HG02852 (cell line): ENCODE measurements around the gene IFNGR1.
A peak's percentile ranks its signal among the peaks of the same experiment; 100 is the strongest.
"Not testable (repeated sequence)": the region's sequence is repeated elsewhere in the genome, so short reads cannot be mapped to it uniquely, and the experiment has no call there.

ENCODE experiments used
- ATAC-seq: cut with Tn5 transposase; IDR thresholded peaks from one replicate; pipeline ENCODE4 v1.9.1; 2021; ENCODE audit warnings: mild to moderate bottlenecking, moderate library complexity; ENCODE audit not compliant: unreplicated experiment

The IFNGR1 gene

DNA sequence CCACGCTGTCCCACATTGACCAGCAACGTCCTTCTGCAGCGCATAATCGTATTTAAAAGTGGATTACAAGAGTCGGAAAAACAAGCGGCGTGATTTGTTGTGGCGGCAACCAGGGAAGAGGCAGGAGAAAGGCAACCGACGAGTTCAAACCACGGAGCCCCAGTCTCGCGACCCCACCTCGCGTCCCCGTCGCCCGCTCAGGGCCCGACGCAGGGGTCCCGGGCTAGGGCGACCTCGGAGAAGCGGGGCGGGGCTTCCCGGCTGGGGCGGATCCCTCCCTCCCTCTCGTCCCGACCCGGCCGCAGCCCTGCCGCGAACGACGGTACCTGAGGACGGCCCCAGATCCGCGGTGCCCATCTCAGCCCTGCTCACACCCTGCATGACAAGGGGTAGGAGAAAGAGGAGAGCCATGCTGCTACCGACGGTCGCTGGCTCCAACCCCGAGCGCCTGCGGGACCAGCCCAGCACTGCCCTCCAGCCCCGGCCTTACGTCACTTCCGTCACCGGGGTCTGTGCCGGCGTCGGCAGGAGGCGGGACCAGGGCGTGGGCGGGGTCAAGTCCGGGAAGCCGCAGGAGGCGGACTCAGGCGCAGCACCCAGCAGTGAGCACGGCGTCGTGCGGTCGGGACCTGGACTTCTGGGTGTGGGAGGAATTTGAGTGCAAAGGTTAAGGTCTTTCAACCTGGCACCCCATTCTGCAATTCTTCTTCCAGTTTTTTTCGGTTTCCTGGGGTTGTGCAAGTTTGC, at the start of gene IFNGR1:
Gene IFNGR1 (minus strand): TSS at position 469 of the 747 bp plus-strand sequence. CDS start 58 bp downstream, at position 411.
- peak; percentile 84 for ATAC-seq

DNA sequence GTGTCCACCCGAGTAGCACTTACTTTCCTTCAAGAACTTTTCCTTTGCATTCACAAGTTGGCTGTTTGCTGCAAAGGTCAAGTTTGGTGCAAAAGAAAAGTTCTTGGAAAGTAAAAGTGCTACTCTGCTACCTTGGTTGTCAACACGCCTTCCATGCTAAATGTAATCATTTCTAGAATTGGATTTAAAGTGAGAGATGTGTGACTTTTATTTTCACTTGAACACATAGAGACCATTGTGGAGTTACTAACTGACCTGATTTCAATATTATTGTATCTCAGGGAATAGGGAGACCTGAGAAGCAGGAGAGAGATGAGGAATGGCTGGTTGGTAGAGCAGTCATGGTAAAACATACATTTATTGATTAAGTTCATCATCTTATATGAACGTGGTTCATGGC, 49.7 kb upstream of the IFNGR1 start:
- no peak for ATAC-seq

DNA sequence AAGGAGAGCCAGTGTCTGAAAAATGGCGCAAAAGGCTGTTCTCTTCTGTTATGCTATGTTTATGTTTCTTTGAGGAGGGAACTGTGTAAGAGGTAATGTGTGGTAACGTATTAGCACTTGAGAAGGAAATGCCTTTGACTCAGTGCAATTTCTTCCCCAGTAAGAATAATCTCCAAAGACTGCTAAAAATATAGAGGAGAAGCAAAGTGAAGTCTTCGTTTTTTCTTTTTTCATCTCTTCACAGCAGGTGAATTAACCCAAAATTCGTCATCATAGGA, 47.1 kb upstream of the IFNGR1 start:
- ATAC-seq = no peak

DNA sequence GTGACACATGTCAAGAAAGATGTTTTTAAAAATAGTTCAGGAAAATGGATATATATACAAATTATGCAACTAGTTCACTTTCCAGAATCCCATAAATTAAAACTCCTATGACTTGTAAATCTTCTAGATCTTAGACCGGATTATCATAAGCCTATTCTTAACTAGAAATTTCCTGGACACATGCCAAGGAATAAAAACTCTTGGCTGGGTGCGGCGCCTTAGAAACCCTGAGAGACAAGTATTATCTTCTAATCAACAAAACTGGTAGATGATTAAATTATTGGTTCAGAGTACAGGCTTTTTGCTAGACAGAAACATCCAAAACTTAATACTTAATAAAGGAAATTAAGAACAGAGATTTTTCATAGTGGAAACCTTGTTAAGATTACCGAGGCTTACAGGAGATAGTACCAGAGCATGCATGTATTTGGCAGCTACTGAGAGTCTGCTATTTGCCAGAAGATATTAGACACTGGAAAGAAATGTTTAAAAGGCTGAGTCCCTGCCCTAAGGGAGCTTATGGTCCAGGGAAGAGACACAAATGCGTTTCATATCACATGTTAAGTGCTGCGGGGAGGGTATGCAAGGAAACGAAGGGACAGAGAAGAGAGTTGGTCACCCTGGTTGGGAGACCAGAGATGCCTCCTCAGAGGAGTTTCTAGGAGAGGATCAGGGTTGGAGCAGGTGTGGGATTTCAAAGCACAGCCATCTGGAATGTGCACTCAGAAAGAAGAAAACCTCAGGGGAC, 46.5 kb upstream of the IFNGR1 start:
- ATAC-seq = no peak

DNA sequence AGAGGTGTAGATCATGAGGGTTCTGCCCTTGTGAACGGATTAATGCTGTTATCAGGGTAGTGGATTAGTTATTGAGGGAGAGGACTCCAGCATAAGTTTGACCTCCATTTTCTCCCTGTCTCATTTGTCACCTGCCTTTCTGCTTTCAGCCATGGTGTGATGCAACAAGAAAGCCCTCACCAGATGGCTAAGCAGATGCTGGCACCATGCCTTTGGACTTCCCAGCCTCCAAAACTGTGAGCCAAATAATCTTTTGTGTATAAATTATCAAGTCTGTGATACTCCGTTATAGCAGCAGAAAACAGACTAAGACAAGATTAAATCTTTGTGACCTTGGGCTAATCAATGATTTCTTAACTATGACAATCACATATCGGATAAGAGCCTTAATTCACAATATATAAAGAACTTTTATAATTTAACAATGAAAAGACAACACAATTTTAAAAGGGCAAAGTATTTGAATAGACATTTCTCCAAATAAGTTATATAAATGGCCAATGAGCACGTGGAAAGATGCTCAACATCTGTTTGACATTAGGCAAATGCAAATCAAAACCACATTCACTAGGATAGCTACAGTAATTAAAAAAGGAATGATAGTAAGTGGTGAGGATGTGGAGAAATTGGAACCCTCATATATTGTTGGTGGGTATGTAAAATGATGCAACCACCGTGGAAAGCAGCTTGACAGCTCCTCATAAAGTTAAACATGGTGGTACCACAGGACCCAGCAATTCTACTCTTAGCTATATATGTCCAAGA, 45.3 kb upstream of the IFNGR1 start:
- no peak for ATAC-seq

DNA sequence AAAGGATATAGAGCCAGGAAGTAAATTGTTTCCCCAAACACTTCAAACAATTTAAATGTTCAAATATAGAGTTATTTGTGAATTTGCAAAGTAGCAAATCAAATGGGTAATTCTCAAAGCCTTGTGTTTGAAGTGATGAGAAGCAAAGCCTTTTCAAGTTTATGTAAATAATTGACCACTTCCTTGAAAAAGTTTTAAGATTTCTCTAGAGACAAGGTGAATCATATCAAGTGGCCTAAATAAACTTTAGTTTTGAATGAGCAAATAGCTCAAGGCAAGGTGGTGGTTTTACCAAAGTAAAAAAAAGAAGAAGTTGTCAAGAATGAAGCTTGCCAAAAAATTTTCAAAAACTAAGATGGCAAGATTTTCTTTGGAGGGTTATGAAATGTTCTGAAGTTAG, 42.6 kb upstream of the IFNGR1 start:
- no peak for ATAC-seq

DNA sequence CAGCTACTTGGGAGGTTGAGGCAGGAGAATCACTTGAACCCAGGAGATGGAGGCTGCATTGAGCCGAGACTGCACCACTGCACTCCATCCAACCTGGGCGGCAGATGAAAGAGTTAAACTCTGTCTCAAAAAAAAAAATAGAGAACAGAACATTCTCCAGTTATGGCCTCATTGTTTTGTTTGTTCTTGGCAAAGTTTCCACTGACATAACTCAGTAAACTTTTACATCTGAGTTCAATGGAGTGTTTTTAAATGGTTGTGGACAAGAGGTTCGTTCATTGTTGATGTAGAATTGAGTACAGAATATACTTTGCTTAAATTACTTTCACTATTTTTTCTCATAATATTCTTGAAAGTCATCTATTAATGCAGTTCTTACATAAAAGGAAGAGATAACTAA, 42.2 kb upstream of the IFNGR1 start:
- no peak for ATAC-seq

DNA sequence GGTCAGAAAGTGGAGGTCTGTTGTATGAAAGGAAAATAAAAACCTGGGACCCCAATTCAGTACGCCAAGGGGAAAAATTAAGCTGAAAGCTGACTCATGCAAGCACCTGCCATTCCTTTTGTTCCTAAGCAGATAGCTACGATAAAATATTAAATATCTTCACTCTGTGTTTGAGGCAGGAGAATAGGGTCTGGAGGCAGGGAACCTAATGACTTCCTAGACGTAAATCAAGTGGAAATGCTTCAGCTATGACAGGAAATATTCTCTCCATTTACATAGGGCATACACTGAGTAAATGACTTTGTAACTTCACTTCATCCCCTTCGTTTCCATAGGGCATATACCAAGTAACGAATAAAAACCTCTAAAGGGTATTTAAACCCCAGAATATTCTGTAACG, 41.0 kb upstream of the IFNGR1 start:
- ATAC-seq = no peak

DNA sequence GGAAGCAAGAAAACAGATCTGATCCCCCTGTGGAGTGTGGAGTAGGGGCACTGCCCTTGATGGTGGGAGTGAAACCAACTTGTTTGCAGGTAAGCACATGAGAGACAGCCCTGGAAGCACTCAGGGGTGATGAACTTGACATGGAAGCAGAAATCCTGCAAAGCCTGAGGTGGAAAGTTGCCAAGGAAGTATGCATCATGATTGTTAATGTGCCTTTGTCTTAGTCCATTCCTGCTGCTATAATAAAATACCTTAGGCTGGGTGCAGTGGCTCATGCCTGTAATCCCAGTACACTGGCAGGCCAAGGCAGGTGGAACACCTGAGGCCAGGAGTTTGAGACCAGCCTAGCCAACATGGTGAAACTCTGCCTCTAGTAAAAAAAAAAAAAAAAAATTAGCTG, 40.2 kb upstream of the IFNGR1 start:
- ATAC-seq = no peak

DNA sequence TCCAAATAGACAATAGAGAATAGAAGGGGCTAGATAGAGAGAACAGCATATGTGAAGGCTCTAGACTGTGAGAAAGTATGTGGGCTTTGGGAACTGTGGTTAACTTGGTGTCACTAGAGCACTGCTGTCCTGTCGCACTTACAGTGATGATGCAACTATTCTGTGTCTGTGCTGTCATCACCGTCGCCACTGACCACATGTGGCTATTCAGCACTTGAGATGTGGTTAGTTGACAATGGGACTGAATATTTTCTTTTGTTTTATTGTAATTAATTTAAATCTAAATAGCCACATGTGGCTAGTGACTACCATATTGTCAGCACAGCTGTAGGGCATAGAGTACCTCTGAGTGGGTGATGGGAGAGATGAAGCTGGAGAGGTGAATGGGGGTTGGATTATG, 39.0 kb upstream of the IFNGR1 start:
- no peak for ATAC-seq

DNA sequence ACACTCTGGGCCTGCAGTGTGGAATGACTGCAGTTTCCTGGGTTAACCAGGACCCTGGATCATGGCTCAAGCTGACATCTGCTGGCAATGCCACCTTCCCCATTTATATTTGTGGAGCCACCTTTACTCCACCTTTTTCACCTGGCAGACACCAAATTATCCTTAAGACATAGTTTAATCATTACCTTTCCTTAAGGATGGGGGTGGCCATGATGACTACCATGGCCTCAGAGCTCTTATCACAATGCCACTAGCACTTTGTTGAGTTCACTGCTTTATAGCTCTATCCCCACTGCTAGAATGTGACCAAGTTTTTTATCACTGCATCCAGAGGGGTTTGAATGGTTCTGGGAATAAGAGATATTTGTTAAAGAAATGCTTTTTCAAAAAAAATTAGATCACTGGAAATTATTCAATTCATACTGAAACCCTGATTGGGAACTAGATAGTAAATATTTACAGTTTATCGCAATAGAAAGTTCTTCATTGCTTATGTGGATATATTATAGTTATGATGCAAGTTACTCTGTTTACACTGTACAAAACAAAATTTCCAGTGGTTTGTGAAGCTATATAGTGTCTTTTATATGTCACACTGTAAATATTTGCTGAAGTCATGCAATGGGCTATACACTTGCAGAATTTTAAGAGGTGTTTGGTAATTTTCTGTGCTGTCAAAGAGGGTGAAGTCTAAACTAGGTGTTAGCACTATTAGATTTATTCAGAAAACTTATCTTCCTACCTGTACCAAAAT, 37.3 kb upstream of the IFNGR1 start:
- ATAC-seq = no peak

DNA sequence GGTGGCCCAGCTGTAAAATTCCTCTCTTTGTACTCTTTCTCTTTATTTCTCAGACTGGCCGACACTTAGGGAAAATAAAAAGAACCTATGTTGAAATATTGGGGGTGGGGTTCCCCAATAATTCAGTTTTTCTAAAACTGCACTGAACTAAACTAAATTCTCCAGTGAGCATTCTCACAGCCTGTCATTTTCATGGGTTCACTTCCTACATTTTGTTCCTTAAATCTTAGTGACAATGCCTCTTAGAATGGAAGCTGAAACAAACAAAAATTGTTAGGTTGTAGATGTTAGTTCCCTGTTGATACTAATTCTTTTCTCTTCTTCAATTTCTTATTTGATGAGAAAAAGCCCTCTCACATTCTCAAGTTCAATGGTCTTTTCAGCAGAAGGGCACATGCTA, 35.8 kb upstream of the IFNGR1 start:
- no peak for ATAC-seq

DNA sequence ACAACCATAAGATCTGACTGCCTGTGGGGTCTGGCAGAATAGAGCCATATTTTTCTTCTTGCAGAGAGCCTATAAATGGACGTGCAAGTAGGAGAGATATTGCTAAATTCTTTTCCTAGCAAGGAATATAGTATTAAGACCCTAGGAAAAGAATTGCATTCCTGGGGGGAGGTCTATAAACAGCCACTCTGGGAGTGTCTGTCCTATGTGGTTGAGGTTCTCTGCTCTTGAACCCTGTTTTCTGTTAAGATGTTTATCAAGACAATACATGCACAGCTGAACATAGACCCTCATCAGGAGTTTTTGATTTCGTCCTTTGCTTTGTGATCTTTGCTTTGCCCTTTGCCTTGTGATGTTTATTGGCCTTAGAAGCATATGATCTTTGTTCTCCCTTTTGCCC, 35.2 kb upstream of the IFNGR1 start:
- ATAC-seq = not testable (repeated sequence)

DNA sequence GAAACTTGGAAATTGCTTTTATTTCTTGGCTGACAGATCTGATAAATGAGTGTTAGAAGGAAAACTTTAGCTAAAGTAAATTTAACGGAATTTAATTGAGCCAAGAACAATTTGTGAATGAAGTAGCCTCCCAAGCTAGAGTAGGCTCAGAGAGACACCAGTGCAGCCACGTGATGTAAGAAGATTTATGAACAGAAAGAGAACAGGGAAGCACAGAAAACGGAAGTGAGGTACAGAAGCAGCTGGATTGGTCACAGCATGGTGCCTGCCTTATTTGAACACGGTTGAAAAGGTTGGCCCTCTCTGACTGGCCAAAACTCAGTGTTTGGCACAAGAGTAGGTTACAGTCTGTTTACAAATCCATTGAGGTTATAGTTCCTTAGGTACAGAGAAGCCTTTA, 29.5 kb upstream of the IFNGR1 start:
- ATAC-seq = no peak

DNA sequence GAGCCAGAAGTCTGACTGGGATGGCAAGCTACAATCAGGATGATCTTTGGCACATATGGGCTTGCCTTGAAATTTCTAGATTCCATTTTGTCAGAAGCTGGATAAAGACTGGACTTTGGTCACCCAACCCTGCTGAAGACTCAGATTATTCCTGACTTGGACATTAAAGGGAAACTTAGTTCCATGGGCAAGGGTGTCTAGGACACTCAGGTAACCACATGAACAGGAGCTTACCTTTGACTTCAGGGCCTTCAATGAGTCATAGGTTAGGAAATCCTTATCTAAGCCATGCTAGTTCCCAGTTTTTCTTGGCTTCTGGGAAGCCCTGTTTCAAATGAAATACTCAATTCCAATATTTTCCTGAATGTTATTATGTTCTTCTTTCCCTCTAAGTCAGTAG, 28.5 kb upstream of the IFNGR1 start:
- no peak for ATAC-seq

DNA sequence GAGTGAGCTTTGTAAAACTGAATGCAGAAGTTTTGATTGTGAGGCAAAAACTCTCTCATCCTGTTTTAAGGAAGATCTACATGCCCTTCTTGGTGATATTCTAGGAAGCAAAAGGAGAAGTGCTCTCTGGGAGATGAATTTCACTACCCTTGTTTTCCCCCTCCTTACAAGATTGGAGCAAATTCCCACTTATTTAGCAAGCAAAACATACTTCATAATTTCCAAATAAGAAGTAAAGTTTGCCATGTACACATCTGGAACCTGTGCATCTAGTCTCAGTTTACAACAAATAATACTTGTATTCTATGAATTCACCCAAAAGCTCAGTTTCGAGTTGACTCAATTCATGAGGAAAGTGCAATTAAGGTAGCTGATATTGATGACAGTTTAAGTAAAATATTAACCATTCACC, 27.6 kb upstream of the IFNGR1 start:
- no peak for ATAC-seq

DNA sequence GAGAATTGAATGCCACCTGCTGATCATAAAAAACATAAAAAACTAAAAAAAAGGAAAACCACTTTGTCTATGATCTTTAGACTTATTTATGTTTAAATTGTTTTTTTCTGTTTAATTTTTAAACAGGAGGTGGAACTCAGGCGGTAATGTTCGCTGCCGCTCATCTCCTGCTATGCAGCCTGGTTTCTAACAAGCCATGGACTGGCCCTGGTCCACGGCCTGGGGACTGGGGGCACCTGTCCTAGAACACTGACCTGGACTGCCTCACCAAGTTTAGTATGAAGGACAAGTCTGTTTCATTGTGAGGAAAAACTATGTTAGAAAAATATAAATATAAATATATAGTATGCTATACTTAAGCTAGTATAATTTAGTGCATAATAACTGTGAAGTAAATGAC, 27.0 kb upstream of the IFNGR1 start:
- ATAC-seq = no peak

DNA sequence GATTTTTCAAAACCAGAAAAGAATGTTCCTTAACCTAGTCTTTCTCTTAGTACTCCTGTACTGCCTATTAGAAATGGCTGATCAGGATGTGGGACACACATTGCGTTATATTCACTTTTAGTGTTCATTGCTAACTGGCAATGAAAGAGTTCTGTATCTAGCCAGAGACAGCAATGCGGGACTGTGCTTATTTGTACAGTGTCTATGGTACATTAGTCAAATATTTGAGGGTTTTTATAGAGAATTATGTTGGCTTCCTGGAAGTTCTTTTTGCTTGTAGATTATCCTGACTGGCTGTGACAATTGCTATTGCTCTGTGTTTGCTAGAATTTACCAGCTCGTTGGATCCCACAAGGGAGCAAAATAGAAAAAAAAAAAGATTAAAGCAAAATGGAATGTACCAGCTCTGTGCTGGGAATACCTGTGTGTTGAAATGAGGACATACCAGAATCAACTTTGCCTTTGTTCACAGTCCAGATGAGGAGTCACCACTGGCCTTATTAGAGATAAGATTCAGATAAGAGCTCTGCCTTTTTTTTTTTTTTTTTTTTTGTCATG, 22.4 kb upstream of the IFNGR1 start:
- ATAC-seq = no peak

DNA sequence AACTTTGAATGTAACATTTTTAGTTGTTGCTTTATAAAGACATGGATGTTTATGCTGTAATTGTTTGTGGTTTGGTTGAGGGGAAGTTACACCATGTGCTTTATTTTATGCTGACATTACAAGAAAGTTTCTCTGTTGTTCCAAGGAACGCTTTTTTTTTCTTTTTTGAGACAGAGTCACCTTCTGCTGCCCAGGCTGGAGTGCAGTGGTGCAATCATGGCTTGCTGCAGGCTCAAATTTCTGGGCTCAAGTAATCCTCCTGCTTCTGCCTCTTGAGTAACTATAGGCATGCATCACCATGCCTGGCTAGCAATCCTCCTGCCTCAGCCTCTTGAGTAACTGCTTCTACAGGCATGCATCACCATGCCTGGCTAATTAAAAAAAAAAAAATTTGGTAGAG, 21.0 kb upstream of the IFNGR1 start:
- no peak for ATAC-seq

DNA sequence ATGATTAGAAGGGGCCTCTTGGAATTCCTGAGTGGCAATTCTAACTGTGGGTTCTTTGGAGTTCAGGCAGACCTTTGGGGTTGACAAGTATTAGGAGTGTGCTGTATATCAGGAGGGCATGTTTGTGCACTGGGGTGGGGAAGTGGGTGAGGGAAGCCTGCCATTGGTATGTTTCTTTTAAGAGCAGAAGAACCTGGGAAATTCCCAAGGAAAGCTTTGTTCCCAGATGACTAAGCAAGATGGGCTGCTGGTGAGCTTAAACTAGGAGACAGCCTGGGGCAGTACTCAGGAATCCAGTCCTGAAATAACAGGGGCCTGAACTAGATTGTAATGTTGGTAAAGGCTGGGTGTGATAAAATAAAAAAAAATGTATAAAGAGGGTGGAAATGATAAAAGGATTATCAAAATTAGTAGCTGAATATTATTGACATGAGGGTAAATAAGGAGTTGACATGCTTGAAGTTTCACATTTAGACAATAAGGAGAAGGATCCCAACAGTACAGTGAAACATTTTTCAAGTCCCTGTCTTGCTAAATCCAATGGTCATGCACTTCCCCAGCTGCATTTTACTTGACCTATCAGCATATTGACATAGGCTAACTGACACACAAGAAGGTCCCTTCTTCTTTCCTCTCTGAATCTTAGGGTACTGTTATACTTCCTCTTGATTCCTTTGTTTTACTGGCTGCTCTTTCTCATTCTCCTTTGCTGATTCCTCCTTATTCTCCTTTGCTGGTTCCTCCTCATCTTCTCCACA, 18.4 kb upstream of the IFNGR1 start:
- ATAC-seq = no peak
